Esophagus (tissue), 2 donors: ENCODE data around the gene XIRP1. TPM values are rescaled to one million over a fixed set of nuclear protein-coding genes. Genes with fewer than 3 reads are reported as not detected.

ENCODE experiments used
- H3K27ac ChIP-seq, 2 donors: one replicate each; pipeline ENCODE4 v1.5.1; 2013; ENCODE audit warnings: low read depth in 2 of 2, mild to moderate bottlenecking in 2 of 2, inconsistent platforms in 1 of 2, low read length in 1 of 2, moderate library complexity in 1 of 2
- H3K27me3 ChIP-seq, 2 donors: one replicate each; pipeline ENCODE4 v1.6.1; 2013; ENCODE audit warnings: low read length in 2 of 2, control low read depth in 1 of 2, mild to moderate bottlenecking in 1 of 2; ENCODE audit not compliant: insufficient read depth in 2 of 2, control insufficient read depth in 1 of 2
- H3K36me3 ChIP-seq, 2 donors: one replicate each; pipeline ENCODE4 v1.6.1; 2013; ENCODE audit warnings: low read length in 1 of 2; ENCODE audit not compliant: control insufficient read depth in 2 of 2, insufficient read depth in 2 of 2
- H3K4me1 ChIP-seq, 2 donors: one replicate each; pipeline ENCODE4 v1.6.1; 2013; ENCODE audit warnings: low read length in 1 of 2; ENCODE audit not compliant: control insufficient read depth in 2 of 2, insufficient read depth in 2 of 2
- H3K4me3 ChIP-seq, 2 donors: one replicate each; pipeline ENCODE4 v1.5.1; 2013; ENCODE audit warnings: low read length in 2 of 2, mild to moderate bottlenecking in 2 of 2, low read depth in 1 of 2, moderate library complexity in 1 of 2
- H3K9me3 ChIP-seq, 2 donors: one replicate each; pipeline ENCODE4 v1.6.1; 2013; ENCODE audit warnings: mild to moderate bottlenecking in 2 of 2, low read depth in 1 of 2, low read length in 1 of 2, moderate library complexity in 1 of 2; ENCODE audit not compliant: control insufficient read depth in 2 of 2, insufficient read depth in 1 of 2
- WGBS, 2 donors: extraction: QIAGEN DNeasy Blood & Tissue Kit; methylation state at CpG; one replicate each; pipeline ENCODE4 v1.1.7; 2013; 5-methylcytosine and 5-hydroxymethylcytosine counted together
- polyA plus RNA-seq, 2 donors: library from polyadenylated mRNA; stranded (reverse); fragments of 200-250 nt; gene quantifications; one replicate each; pipeline ENCODE4 v1.2.3, GENCODE V29; 2013
- donor health status: healthy with polysubstance abuse.
- donor health status: Bipolar disorder and iron deficiency.

XIRP1 gene
- polyA plus RNA-seq, 2 donors = 0.07 to 0.10 TPM

GRCh38 chr3:39140341-39140971 lies 51.9 kb downstream of the XIRP1 start:
- H3K27me3 ChIP-seq = no peaks in the 10 kb centered on the region
- no peak overlapping the region for H3K4me3 ChIP-seq
- WGBS, 2 donors = 78 to 88% methylated on average over 2 of the region's 2 CpGs
- H3K4me1 ChIP-seq = peaks cover 11 to 24% of the 10 kb centered on the region in 2 donors
- H3K36me3 ChIP-seq = peaks cover 11 to 40% of the 10 kb centered on the region in 2 donors
- peak overlapping the region; percentile 94 to 98 for H3K27ac ChIP-seq
- H3K9me3 ChIP-seq = no peaks in the 10 kb centered on the region

- H3K4me3 ChIP-seq = no peak overlapping the region
- no peaks in the 10 kb centered on the region for H3K9me3 ChIP-seq
- H3K36me3 ChIP-seq = peaks cover 7 to 33% of the 10 kb centered on the region in 2 donors
- 58 to 67% methylated on average over 2 of the region's 2 CpGs for WGBS, 2 donors
- H3K4me1 ChIP-seq = peaks cover 8 to 24% of the 10 kb centered on the region in 2 donors
- no peak overlapping the region for H3K27ac ChIP-seq
- H3K27me3 ChIP-seq = no peaks in the 10 kb centered on the region
Observed at GRCh38 chr3:39139442-39139841, 53.0 kb downstream of the XIRP1 start.

- Histone ChIP-seq H3K4me1 (peaks cover 8 to 24% of the 10 kb centered on the region in 2 donors), H3K4me3 (no peak overlapping the region), H3K36me3 (peaks cover 7 to 28% of the 10 kb centered on the region in 2 donors), H3K27ac (no peak overlapping the region), H3K27me3 (no peaks in the 10 kb centered on the region), H3K9me3 (no peaks in the 10 kb centered on the region)
- 60 to 64% methylated on average over 7 of the region's 7 CpGs for WGBS, 2 donors
Observed at GRCh38 chr3:39138804-39139415, 53.5 kb downstream of the XIRP1 start.

GRCh38 chr3:39137991-39138803 lies 54.2 kb downstream of the XIRP1 start:
- WGBS, 2 donors = 91 to 94% methylated on average over 10 of the region's 10 CpGs
- Histone ChIP-seq H3K4me3 (no peak overlapping the region), H3K36me3 (peaks cover 7 to 21% of the 10 kb centered on the region in 2 donors), H3K4me1 (peaks cover 8 to 24% of the 10 kb centered on the region in 2 donors), H3K9me3 (no peaks in the 10 kb centered on the region), H3K27me3 (no peaks in the 10 kb centered on the region), H3K27ac (no peak overlapping the region)

- Histone ChIP-seq H3K27me3 (no peaks in the 10 kb centered on the region), H3K9me3 (no peaks in the 10 kb centered on the region), H3K4me3 (no peak overlapping the region), H3K27ac (no peak overlapping the region), H3K4me1 (peaks cover 8 to 22% of the 10 kb centered on the region in 2 donors), H3K36me3 (peaks cover 4 to 14% of the 10 kb centered on the region in 2 donors)
- WGBS, 2 donors = 92 to 95% methylated on average over 18 of the region's 18 CpGs
Observed at GRCh38 chr3:39137435-39137936, 54.9 kb downstream of the XIRP1 start.

- WGBS, 2 donors = 90 to 92% methylated on average over 21 of the region's 21 CpGs
- no peak overlapping the region for H3K4me3 ChIP-seq
- peaks cover 0 to 11% of the 10 kb centered on the region in 2 donors for H3K36me3 ChIP-seq
- H3K27ac ChIP-seq = no peak overlapping the region
- peaks cover 3 to 17% of the 10 kb centered on the region in 2 donors for H3K4me1 ChIP-seq
- H3K9me3 ChIP-seq = no peaks in the 10 kb centered on the region
- H3K27me3 ChIP-seq = no peaks in the 10 kb centered on the region
Observed at GRCh38 chr3:39136533-39137434, 55.6 kb downstream of the XIRP1 start.

- WGBS, 2 donors = 77 to 81% methylated on average over 8 of the region's 8 CpGs
- Histone ChIP-seq H3K27me3 (no peaks in the 10 kb centered on the region), H3K9me3 (no peaks in the 10 kb centered on the region), H3K4me1 (peaks cover under 1 to 11% of the 10 kb centered on the region in 2 donors), H3K4me3 (no peak overlapping the region), H3K36me3 (peaks cover 0 to 10% of the 10 kb centered on the region in 2 donors), H3K27ac (no peak overlapping the region)
Observed at GRCh38 chr3:39135170-39135805, 57.1 kb downstream of the XIRP1 start.

GRCh38 chr3:39134305-39134704 lies 58.1 kb downstream of the XIRP1 start:
- WGBS, 2 donors = 78 to 81% methylated on average over 6 to 7 of the region's 7 CpGs
- H3K4me1 ChIP-seq = peaks cover 0 to 14% of the 10 kb centered on the region in 2 donors

More at GRCh38 chr3:39134305-39134704, 58.1 kb downstream of the XIRP1 start:
- Histone ChIP-seq H3K27ac (no peak overlapping the region), H3K36me3 (peaks cover 0 to 10% of the 10 kb centered on the region in 2 donors), H3K27me3 (no peaks in the 10 kb centered on the region), H3K9me3 (no peaks in the 10 kb centered on the region), H3K4me3 (no peak overlapping the region)
